ENCODE results near the gene TMEM87A. TPM values are rescaled to one million over a fixed set of nuclear protein-coding genes. Genes with fewer than 3 reads are reported as not detected.

TMEM87A gene
- total RNA-seq, 4 donors from 2014 or later = 51.1 to 58.6 (median 55.7) TPM

DNA sequence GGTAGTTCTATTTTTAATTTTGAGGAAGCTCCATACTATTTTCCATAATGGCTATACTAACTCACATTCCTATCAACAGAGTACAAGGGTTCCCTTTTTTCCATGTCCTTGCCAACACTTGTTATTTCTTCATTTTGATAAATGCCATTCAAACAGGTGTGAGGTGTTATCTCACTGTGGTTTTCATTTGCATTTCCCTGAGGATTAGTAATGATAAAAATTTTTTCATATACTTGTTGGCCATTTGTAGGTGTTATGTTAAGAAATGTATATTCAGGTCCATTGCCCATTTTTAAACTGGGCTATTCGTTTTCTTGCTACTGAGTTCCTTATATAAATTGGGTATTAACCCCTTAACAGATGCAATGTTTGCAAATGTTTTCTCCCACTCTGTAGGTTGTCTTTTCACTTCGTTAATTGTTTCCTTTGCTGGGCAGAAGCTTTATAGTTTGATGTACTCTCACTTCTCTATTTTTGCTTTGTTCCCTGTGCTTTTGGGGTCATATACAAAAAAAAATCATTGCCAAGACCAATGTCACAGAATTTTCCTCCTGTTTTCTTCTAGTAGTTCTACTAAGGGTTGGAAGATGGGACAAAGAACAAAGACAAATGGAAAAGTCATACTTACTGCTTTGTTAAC is 54.2 kb downstream of the TMEM87A start:
- H3K36me3 ChIP-seq = peaks cover 0 to 90% (median 0%) of the 10 kb centered on the region in 3 donors

DNA sequence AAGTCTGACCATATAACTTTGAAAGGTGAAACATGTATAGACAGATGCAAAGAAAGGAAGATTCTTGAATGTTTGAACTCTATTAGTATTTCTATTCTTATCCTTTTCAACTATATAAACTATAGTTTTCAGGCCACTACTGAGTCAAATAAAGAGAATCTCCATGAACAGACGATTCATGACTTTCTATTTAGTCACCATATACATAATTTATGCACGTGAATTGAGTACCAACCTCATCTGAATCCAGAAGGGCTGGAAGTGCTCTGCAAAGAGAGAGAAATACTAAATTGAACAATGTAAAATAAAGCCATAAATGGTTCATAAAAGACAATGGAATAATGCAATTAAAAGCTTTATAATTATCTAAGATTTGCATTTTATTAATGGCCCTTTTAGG is 55.7 kb downstream of the TMEM87A start:
- Histone ChIP-seq H3K4me3 (no peak overlapping the region), H3K27me3 (no peaks in the 10 kb centered on the region), H3K27ac (no peak overlapping the region), H3K36me3 (peaks cover 0 to 84% (median 0%) of the 10 kb centered on the region in 3 donors), H3K4me1 (no peaks in the 10 kb centered on the region), H3K9me3 (no peaks in the 10 kb centered on the region)
- TF ChIP-seq, protein P1, sequence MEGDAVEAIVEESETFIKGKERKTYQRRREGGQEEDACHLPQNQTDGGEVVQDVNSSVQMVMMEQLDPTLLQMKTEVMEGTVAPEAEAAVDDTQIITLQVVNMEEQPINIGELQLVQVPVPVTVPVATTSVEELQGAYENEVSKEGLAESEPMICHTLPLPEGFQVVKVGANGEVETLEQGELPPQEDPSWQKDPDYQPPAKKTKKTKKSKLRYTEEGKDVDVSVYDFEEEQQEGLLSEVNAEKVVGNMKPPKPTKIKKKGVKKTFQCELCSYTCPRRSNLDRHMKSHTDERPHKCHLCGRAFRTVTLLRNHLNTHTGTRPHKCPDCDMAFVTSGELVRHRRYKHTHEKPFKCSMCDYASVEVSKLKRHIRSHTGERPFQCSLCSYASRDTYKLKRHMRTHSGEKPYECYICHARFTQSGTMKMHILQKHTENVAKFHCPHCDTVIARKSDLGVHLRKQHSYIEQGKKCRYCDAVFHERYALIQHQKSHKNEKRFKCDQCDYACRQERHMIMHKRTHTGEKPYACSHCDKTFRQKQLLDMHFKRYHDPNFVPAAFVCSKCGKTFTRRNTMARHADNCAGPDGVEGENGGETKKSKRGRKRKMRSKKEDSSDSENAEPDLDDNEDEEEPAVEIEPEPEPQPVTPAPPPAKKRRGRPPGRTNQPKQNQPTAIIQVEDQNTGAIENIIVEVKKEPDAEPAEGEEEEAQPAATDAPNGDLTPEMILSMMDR (IDR thresholded peaks at IDR 0.05) = no peak
- TF ChIP-seq POLR2A (IDR thresholded peaks at IDR 0.05) = no peak
- TF ChIP-seq EP300 (IDR thresholded peaks at IDR 0.05) = no peak
- DNase-seq (ENCODE audit: low spot score in 2 of 2) = no peak
- WGBS, 2 donors = 81 to 91% methylated on average over 2 of the region's 2 CpGs

More for the DNA sequence above, 54.2 kb downstream of the TMEM87A start:
- no peak overlapping the region for H3K4me3 ChIP-seq
- no peaks in the 10 kb centered on the region for H3K9me3 ChIP-seq
- DNase-seq (ENCODE audit: low spot score in 2 of 2) = no peak
- H3K27ac ChIP-seq = no peak overlapping the region
- no peaks in the 10 kb centered on the region for H3K27me3 ChIP-seq
- no peaks in the 10 kb centered on the region for H3K4me1 ChIP-seq
- TF ChIP-seq, protein P1 (IDR thresholded peaks at IDR 0.05) = no peak
- TF ChIP-seq POLR2A (IDR thresholded peaks at IDR 0.05) (no peak), EP300 (IDR thresholded peaks at IDR 0.05) (no peak)
- 19 to 22% methylated on average over 2 of the region's 2 CpGs for WGBS, 2 donors

DNA sequence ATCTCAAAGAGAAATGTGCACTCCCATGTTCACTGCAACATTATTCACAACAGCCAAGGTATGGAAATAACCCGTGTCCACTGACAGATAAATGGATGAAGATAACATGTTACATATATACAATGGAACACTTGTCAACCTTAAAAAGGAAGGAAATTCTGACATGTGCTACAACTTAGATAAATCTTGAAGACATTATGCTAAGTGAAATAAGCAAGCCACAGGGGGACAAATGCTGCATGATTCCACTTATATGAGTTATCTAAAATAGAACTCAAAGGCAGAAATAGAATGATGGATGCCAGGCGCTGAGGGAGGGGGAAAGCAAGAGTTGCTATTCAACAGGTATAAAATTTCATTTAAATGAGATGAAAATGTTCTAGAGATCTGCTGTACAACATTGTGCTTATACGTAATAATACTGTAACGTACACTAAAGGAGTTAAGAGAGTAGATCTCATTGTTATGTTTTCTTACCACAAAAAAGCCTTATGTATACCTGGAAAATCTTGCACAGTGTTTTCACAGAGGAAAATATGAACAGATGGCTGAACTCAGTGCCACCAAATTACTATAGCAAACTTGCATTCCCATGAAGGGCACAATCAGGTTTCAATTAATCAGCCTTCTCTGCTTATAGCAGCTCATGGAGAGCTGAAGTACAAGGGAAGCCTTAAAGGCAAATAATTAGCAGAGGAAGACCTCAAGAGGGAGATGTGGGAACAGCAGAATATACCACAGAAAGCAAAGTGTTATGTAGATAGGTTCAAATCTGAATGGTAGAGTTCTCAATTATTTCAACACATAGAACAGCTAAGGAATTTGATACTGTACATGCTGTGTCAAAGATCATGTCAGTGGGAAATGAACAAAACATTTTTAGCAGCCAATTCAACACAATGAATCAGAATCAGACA is 57.1 kb downstream of the TMEM87A start:
- H3K36me3 ChIP-seq = peaks cover 0 to 85% (median 0%) of the 10 kb centered on the region in 3 donors
- no peak for DNase-seq (ENCODE audit: low spot score in 2 of 2)
- no peaks in the 10 kb centered on the region for H3K27me3 ChIP-seq
- WGBS, 2 donors = 87 to 91% methylated on average over 4 of the region's 4 CpGs
- H3K4me3 ChIP-seq = no peak overlapping the region
- no peak overlapping the region for H3K27ac ChIP-seq
- no peaks in the 10 kb centered on the region for H3K4me1 ChIP-seq
- TF ChIP-seq POLR2A (IDR thresholded peaks at IDR 0.05) = no peak
- TF ChIP-seq, protein P1 (IDR thresholded peaks at IDR 0.05) = no peak
- TF ChIP-seq EP300 (IDR thresholded peaks at IDR 0.05) = no peak
- H3K9me3 ChIP-seq = no peaks in the 10 kb centered on the region

DNA sequence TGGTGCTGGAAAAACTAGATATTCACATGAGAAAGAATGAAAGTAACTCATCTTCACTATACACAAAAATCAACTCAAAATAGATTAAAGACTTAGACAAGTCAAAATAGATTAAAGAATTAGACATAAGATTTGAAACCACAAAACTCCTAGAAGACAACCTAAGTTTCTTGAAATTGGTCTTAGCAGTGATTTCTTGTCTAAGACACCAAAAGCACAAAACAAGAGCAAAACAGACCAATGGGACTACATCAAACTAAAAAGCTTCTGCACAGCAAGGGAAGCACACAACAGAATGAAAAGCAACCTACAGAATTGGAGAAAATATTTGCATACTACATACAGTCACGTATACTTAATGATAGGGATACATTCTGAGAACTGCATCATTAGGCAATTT is 58.6 kb downstream of the TMEM87A start:
- TF ChIP-seq, protein P1 (IDR thresholded peaks at IDR 0.05) = no peak
- TF ChIP-seq POLR2A (IDR thresholded peaks at IDR 0.05) (no peak), EP300 (IDR thresholded peaks at IDR 0.05) (no peak)
- Histone ChIP-seq H3K4me3 (no peak overlapping the region), H3K36me3 (peaks cover 0 to 85% (median 0%) of the 10 kb centered on the region in 3 donors), H3K4me1 (no peaks in the 10 kb centered on the region), H3K27ac (no peak overlapping the region), H3K9me3 (no peaks in the 10 kb centered on the region), H3K27me3 (no peaks in the 10 kb centered on the region)
- 90 to 94% methylated on average over 1 of the region's 1 CpG for WGBS, 2 donors
- no peak for DNase-seq (ENCODE audit: low spot score in 2 of 2)

DNA sequence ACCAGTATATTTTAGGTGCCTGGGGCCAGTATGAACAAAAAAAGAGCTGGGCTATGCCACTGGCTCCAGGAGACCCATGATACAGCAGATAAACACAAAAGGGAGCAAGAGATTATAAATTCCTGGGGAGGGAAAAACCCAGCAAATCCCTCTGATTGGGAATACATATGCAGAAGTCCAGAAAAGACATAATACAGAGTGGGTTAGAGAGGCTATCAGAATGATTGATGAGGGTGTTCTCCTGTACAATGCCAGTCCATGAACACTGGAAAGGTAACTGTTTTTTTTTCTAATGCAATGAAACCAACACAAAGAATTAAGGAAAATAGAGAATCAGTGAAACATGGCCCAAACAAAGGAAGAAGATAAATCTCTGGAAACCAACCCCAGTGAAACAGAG is 59.7 kb downstream of the TMEM87A start:
- H3K4me1 ChIP-seq = peaks cover 0 to 2% (median 0%) of the 10 kb centered on the region in 4 donors
- TF ChIP-seq EP300 (IDR thresholded peaks at IDR 0.05) (no peak), POLR2A (IDR thresholded peaks at IDR 0.05) (no peak)
- TF ChIP-seq, protein P1 (IDR thresholded peaks at IDR 0.05) = no peak
- peaks cover 0 to 76% (median 0%) of the 10 kb centered on the region in 3 donors for H3K36me3 ChIP-seq

More for the DNA sequence above, 59.7 kb downstream of the TMEM87A start:
- no peaks in the 10 kb centered on the region for H3K9me3 ChIP-seq
- H3K27ac ChIP-seq = no peak overlapping the region
- DNase-seq (ENCODE audit: low spot score in 2 of 2) = no peak
- no peaks in the 10 kb centered on the region for H3K27me3 ChIP-seq
- H3K4me3 ChIP-seq = no peak overlapping the region
